HG02943 (cell line): Measurements from ENCODE around the gene IL15RA.
"Not testable (repeated sequence)": the region's sequence is repeated elsewhere in the genome, so short reads cannot be mapped to it uniquely, and the experiment has no call there.

Experiments used
- ATAC-seq: cut with Tn5 transposase; IDR thresholded peaks from one replicate; pipeline ENCODE4 v1.9.1; 2021; ENCODE audit warnings: mild to moderate bottlenecking, low read depth, moderate library complexity; ENCODE audit not compliant: unreplicated experiment

The IL15RA gene

DNA sequence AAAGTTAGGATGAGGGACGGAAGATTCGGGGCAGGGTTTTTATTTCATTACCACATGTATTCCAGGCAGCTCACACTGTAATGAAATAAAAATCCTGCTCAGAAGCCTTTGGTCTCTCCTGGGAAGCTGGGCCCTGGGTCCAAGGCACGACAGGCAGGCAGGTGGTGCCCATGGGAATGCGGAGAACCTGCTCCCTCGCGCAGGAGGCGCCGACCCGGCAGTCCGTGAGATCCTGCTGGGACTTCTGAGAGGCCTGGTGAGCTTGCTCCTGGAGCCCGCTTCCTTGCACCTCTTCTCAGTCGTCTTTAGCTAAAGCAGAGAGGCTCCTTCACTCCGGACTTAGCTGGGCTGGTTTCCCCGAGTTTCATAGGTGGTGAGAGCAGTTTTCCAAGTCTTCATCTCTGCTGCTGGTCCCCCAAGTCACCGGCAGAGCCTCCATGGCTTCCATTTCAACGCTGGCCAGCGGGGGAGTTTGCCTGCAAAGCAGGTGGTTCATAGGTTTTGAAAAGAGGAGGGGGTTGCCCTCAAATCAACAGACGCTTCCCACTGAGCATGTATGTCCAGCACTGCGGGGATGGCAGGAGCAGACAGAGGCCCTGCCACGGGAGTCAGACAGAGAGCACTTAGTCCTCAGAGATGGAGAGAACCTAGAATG lies 24.5 kb downstream of the IL15RA start:
- ATAC-seq, result no peak

DNA sequence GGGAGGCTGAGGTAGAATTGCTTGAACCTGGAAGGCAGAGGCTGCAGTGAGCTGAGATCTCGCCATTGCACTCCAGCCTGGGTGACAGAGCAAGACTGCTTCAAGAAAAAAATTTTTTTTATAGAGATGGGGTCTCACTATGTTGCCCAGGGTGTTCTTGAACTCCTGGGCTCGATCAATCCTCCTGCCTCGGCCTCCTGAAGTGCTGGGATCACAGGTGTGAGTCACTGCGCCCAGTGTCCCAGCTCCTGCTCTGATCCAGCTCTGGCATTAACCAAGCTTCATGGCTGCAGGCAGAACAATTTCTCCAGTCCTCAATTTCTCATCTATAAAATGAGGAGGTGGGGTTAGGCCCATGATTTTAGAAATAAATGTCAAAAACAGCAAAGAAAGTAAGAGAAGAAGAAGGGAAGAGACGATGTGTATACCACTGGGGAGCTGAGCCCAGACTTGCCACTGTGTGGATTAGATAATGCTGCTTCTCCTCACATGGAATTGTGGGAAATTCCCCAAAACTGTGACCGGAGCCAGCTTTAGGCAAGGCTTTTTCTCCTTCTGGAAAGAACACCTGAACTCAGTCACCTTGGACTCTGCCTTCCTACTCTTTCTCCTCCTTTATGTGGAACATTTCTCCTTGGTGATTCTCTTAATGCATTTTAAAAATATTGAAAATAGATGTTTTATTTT lies 25.5 kb downstream of the IL15RA start:
- no peak for ATAC-seq

DNA sequence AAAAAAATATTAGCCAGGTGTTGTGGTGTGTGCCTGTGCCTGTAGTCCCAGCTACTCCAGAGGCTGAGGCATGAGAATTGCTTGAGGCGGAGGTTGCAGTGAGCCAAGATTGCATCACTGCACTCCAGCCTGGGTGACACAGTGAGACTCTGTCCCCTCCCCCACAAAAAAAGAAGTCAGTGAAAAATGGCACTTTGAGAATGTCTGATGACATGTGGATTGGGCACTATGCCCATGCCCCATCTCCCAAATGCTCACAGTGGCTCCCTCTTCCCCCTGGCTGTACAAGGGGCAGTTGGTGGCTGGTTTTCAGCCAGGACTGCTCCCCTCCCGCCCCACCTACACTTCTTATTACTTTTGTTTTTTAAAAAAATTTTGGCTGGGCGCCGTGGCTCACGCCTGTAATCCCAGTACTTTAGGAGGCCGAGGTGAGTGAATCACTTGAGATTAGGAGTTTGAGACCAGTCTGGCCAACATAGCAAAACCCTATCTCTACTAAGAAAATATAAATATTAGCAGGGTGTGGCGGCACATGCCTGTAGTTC lies 26.1 kb downstream of the IL15RA start:
- ATAC-seq, result no peak

DNA sequence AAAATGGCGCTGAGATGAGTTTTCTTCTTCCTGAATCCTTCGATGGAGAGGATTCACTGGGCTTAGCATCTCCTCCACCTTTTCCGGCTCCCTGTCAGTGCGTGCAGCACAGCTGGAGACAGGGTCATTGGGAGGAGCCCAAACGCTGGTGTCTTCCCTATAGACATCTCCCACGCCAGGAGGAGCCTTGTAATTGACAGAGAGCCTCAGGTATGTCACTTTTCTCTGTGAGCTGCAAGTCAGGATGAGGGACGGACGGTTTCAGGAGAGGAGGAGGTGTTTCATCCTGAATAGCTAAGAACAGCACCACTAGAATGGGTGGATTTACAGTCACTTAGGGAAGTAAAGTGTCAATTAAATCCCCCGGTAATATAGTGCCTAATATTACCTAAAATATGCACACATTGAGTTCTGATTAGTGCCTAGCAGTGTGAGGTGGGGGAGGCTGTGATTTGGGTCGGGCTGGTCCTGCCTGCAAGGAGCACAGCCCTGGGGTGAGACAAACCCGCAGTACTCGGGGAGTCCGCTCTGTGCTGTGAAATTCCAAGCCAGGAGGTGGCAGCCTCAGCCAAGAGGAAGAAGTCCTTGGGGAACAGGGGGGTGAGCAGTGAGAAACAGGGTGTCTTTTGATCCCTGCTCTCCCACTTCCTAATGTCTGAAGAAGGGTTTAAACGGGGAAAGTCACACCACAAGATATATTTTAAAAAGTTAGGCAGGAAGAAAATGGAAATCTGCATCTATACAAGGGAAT lies 28.2 kb downstream of the IL15RA start:
- ATAC-seq, result no peak

DNA sequence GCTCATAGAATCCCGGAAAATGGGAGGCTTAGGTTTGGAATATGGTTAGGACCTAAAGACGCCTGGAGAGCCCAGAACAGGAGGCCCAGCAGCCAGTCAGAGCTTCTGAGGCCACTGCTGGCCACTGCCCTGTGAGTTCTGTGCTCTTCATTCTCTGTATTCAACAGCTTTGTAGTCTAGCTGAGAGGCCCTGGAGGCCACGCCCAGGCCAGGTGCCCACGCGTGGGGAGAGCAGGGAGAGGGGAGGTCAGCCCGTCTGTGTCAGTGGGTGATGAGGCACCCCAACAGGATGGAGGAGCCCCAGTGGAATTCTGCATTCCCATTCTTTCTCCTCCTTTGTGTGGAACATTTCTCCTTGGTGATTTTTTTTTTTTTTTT lies 29.1 kb downstream of the IL15RA start:
- ATAC-seq, result no peak

DNA sequence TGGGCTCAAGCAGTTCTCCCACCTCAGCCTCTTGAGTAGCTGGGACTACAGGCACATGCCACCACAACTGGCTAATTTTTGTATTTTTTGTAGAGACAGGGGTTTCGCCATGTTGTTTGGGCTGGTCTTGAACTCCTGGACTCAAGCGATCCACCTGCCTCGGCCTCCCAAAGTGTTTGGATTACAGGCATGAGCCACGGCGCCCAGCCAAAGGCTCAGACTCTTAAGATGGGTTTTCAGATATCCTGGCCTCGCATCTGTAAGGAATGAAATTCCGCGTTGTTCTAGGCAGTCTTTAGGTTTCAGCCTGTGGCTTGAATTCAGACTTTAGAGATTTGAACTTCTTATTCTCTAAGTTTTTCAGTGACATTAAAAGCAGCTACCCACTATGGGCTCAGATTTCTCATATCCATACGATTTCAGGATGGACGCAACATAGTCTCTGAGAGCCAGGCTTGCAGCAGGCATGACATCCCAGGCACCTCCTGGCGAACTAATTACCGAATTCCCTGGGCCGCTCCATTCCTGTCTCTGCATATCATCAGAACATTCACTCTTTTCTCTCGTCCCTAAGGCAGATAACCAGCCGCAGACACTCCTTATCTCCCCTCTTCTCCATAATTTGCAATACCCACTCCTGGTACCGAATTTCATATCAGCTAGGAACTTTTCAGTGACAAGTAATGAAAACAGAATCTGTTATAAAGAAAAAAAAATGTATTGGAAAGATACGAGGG lies 29.7 kb downstream of the IL15RA start:
- ATAC-seq, result no peak

DNA sequence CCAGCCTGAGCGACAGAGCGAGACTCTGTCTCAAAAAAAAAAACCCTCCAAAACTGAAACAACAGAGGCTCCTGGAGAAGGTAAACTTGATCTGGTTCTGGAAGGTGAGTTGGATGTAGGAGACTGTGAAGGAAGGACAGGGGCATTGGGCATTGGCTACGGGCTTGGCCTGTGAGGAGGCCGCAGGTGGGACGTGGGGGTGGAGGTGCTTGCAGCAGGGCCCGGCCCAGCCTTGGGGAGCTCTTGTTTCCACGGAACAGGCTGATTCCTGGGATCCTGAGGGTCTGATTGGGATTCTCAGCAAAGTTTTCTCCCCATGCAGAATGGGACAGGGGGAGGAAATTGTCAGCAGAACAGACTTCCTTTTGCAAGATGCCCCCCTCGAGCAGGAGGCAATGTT lies 30.6 kb downstream of the IL15RA start:
- ATAC-seq, result no peak

DNA sequence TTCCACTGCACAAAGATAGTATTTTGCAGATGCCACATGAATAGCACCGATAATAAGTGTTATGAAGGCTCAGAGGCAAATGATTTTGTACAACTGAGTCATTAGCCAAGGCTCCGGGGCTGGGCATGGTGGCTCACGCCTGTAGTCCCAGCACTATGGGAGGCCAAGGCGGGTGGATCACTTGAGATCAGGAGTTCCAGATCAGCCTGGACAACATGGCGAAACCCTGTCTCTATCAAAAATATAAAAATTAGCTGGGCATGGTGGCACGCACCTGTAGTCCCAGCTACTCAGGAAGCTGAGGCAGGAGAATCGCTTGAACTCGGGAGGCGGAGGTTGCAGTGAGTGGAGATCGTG lies 30.9 kb downstream of the IL15RA start:
- ATAC-seq, result not testable (repeated sequence)

DNA sequence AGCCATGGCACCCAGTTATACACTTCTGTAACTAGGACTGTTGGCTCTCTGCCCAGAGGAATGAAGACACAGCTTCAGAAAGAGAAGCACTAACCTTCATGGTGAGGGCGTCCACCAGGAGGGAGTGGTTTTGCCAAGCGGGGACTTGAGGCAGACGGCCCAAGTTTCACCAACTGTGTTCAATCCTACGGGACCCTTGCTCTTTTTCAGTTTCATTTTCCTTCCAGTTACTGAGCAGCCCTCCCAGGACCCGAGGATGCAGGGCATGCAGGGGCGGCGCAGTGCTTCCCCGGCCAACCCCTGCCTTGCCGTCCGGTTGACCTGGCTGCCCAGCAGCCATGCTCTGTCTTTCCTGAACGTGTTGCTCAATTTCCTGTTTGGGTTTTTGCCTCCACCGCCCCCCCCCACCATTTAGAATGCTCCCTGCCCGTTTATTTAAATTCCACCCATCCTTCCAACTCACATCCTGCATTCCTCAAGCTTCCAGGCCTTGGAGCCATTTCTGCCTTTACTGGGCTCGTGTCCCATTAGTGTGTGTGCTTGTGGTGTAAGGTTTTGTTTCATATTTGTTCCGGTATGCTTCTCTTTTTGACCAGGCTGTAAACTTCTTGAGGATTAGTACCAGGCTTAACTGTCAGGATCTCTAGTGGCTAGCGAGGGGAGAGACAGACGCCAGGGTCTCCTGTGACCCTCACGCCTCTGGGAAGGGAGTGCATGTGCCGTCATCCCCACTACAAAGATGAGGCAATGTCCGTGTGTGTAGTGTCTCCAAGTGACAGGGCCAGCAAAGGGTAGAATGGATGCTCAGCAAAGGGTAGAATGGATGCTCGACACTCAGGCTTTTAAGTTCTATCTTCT lies 31.6 kb downstream of the IL15RA start:
- no peak for ATAC-seq

DNA sequence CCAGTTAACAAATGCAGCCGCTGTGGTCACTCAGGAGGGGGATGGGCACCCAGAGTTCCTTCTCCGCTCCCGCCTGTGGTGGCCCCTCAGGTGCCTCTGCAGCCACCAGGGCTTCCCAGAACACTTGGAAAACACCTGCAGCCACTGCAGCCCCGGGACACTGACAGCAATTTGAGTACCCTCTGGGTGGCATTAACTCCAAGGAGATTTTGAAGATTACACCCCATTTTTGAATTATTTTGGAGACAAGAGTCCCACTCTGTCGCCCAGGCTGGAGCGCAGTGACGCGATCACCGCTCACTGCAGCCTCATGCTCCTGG lies 32.2 kb downstream of the IL15RA start:
- no peak for ATAC-seq

DNA sequence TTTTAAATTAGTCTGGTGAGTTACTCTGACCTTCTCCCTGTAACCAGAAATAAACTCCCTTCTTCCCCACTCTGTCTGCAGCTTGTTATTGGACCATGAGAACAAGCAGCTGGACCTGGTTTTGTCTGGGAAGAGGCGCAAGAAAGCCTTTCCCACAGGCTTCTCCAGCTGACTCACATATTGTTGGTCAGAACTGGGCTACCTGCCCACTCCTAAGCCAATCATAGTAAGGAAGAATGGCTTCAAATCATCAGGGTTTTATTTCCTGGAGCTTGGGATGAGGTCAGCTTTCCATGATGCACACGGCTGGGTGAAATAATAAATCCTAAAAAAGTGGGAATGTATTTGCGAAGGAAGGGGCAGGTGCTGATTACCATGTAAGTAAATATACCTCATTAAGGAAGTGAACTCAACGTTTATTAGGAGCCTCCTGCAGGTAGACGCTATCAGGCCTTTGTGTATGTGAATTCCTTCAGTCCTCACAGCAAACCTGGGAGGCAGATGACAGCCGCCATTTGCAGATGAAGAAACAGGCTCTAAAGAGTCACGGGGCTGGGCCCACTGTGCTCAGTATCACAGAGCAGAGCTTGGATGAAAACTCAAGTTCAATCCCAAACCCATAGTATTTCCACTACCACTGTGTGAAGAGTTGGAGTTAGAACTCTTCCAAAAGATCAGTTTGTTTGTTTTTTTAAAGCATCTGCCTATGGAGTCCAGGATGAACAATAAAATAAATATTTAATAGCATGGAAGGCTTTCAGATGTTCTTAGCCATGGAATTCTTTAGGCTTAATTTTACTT lies 32.8 kb downstream of the IL15RA start:
- ATAC-seq, result no peak

DNA sequence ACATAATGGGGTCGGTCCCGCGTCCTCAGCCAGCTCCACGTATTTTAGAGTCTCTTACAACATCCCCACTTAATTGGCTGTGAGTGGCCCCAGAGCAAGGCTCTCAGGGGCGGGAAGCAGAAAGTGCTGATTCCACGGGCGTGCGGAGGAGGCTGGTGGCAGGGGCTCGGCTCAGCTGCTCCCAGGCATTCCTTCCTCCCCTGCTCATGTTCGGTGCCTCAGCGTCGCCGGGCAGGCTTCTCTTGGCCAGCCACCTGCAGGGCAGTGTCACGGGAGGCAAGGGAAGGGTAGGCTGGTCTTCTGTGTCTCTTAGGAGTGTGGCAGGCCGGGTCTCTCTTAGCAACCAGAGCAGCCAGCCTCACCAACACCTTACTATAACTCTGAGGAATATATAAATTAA lies 33.8 kb downstream of the IL15RA start:
- ATAC-seq, result no peak

DNA sequence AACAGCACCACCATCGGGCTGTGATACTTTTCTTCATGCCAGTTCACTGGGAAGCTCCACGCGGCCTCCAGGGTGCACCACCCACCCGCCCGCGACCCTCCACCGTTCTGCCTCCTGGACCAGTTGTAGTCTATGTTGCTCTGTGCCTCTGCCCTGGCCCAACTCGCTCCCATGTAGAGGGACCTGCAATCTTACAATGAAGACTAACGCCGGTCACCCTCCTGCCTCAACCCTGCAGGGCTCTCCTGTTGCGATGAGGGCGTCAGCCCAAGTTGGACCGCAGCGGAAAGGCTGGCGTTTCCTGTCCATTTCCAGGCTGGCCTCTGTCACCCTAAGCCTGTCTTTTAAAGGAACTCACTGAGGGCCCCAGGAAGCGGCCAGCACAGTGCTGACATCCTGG lies 34.9 kb downstream of the IL15RA start:
- ATAC-seq, result no peak

DNA sequence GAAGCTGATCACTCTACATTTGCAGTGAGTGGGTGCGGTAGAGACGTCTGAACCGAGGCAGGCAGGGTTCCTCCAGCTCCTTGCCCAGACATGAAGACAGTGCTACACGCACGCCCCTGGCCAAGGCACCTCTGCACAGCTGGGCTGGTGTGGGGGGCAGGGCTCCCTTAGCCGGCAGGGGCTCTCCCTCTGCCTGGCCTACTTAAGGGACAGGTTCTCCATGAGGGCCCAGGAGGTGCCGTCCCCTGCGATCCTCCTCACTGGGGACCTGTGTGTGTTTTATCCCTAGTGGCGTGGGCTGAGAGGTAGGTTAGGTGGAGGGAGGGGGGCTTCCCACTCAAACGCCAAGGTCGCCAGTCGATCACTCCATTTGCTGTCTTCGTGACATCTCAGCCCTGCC lies 35.3 kb downstream of the IL15RA start:
- ATAC-seq, result no peak

DNA sequence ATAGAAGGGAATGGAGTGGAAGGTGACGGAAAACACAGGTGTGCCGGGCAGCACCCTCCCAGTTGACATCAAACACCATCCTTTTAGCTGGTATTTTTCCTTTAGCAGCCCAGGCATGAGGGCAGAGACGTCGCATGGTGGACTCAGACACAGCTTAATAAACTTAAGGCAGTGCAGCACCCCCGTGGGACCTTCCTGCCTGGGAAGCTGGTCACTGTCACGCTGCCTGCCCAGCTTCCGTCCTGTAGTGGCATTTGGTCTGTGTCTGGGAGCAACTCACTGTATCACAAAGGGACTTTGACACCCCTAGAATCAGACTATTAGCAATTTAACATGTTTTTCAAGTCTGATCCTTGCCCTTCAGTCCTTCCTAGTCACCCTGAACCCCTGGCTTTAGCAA lies 35.8 kb downstream of the IL15RA start:
- ATAC-seq, result no peak

DNA sequence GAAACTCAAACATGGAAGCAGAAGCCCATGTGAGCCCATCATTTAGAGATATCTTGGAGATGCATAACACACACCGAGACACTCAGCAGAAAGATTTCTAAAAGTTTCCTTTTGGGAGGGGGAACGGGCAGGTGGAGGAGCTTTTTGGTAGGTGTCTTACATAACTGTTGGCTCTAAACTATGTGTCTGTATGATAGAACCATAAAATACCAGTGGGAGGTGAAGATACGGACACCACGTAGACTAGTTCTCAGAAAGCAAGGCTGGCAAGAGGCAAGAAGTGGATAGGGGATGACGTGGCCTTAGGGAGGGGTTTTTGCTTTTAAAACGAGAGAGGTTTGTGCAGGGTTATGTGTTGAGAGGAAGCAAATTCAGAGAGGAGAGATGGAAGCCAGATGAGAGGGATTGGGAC lies 36.5 kb downstream of the IL15RA start:
- ATAC-seq, result no peak

DNA sequence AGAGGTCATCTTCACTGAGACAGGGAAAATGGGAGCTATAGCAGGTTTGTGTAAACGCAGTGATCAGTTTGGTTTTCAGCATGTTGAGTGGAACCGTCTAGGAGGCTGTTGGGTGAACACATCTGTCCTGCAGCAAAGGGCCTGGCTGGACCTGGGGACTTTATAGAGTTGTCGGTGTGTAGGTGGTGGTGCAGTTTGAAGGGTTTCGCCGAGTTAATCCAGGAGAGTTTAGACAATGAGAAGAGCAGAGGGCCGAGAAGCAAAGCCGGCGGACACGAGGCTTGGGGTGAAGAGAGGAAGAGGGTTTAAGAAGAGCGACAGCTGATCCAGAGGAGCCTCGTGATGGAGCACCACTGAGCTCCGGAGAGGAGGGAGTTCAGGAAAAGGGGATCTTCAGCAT lies 39.1 kb downstream of the IL15RA start:
- no peak for ATAC-seq

DNA sequence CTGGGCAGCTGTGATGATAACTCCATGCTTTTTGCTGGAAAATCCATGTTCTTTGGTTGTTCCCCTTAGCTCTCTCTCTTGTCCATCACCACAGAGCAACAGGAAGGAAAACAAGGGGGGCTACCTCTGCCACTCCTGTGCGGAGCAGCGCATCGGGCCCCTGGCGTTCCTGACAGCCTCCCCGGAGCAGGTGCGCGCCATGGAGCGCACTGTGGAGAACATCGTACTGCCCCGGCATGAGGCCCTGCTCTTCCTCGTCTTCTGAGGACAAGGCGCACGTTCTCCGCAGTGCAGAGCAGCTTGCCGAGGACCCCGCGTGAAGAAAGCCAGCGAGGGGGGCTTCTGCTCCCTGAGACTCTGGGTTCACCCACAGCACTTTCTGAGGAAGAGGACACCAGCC lies 40.3 kb downstream of the IL15RA start:
- no peak for ATAC-seq

DNA sequence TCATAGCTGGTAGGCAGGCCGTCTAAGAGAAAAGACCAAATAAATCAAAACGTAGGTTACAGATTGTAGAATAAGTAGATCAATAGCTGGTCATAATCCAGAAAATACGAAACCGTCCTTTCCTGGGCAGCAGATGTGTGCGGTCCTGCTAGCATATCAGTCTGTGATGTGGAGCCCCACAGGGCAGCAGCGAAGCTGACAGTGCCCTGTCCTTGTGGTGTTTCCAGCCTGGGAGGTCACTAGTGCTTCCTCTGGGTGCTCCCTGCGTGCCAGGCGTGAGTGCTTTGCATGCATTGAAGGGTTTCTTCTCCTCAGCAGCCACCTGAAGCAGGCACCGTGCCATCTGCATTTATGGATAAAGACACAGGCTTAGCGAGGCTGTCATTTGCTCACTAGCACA lies 41.7 kb downstream of the IL15RA start:
- no peak for ATAC-seq
